Endothelial cell of umbilical vein (primary cell): ENCODE data around the gene KIR3DL3. TPM values are rescaled to one million over a fixed set of nuclear protein-coding genes. Genes with fewer than 3 reads are reported as not detected.
A peak's percentile ranks its signal among the peaks of the same experiment; 100 is the strongest.
"Not testable (repeated sequence)": the region's sequence is repeated elsewhere in the genome, so short reads cannot be mapped to it uniquely, and the experiment has no call there.

ENCODE experiments used
- BruUV-seq: library from RNA; stranded (reverse); fragments of 400-500 nt; replicated peaks from 2 replicates; lab custom pipeline; 2021; lab: Mats Ljungman, UMichigan
- CTCF ChIA-PET: fragments of 300-600, 350-600 bp; sonication (Branson Sonifier 250); formaldehyde crosslinking; loops from one replicate; lab custom pipeline; 2021; ENCODE audit warnings: antibody characterized with exemption, inconsistent platforms; lab: Charles Lee
- POLR2A ChIA-PET: fragments of 300-600, 350-600 bp; sonication (Branson Sonifier 250); formaldehyde crosslinking; loops from one replicate; lab custom pipeline; 2021; ENCODE audit warnings: antibody characterized with exemption, inconsistent platforms; lab: Charles Lee
- DNase-seq: peaks from one replicate; pipeline ENCODE4 v3.0.0-alpha.2; 2011; ENCODE audit warnings: low read depth, low spot score
- FAIRE-seq: peaks from 2 replicates; lab custom pipeline; 2011; peaks lifted over from hg19 to GRCh38; lab: Jason Lieb, UNC
- H2AFZ ChIP-seq: 2 replicates; pipeline ENCODE4 v1.6.0; 2012; ENCODE audit warnings: low read depth, low read length, control low read depth, inconsistent platforms
- H3K27ac ChIP-seq: 2 replicates; pipeline ENCODE4 v1.5.1; 2011; ENCODE audit warnings: low read depth, mild to moderate bottlenecking, control low read depth, low read length, moderate library complexity; ENCODE audit not compliant: insufficient read depth
- H3K27me3 ChIP-seq, 2 experiments: 2 replicates each; pipeline versions ENCODE4 v1.6.0 to v1.6.1; 2011; ENCODE audit warnings: low read length in 2 of 2, mixed read lengths in 1 of 2; ENCODE audit not compliant: control insufficient read depth in 2 of 2, insufficient read depth in 2 of 2
- H3K36me3 ChIP-seq, 2 experiments: 2 replicates in 1 of 2; 3 replicates in 1 of 2; pipeline ENCODE4 v1.5.1; 2011; ENCODE audit warnings: low read length in 2 of 2, mild to moderate bottlenecking in 1 of 2, moderate library complexity in 1 of 2; ENCODE audit not compliant: control insufficient read depth in 2 of 2, insufficient read depth in 2 of 2; ENCODE audit errors: extremely low read depth in 1 of 2
- H3K4me1 ChIP-seq: 3 replicates; pipeline ENCODE4 v1.5.1; 2011; ENCODE audit warnings: mild to moderate bottlenecking, low read length; ENCODE audit not compliant: control insufficient read depth, insufficient read depth; ENCODE audit errors: extremely low read depth
- H3K4me2 ChIP-seq: 2 replicates; pipeline ENCODE4 v1.6.1; 2011; ENCODE audit warnings: low read length, control low read depth, mixed read lengths; ENCODE audit not compliant: insufficient read depth
- H3K4me3 ChIP-seq, 3 experiments: fragments of 200-600 bp in 1 of 3; sonication (generic), shearing (Covaris generic) in 1 of 3; replicated peaks in 1 of 3; 2 replicates each; pipeline ENCODE4 v1.5.1; 2011 to 2016; ENCODE audit warnings: control low read depth in 3 of 3, low read length in 3 of 3, mild to moderate bottlenecking in 2 of 3, inconsistent platforms in 1 of 3, low read depth in 1 of 3, moderate library complexity in 1 of 3; ENCODE audit not compliant: insufficient read depth in 1 of 3
- H3K79me2 ChIP-seq: 2 replicates; pipeline ENCODE4 v1.6.0; 2012; ENCODE audit warnings: low read length, inconsistent platforms; ENCODE audit not compliant: control insufficient read depth, insufficient read depth
- H3K9ac ChIP-seq: replicated peaks from 2 replicates; pipeline ENCODE3; 2011; ENCODE audit warnings: low read length, control low read depth; ENCODE audit not compliant: insufficient read depth; ENCODE audit errors: extremely low read depth
- H3K9me1 ChIP-seq: replicated peaks from 3 replicates; pipeline ENCODE4 v1.6.0; 2011; ENCODE audit warnings: mild to moderate bottlenecking, low read length; ENCODE audit not compliant: control insufficient read depth, insufficient read depth; ENCODE audit errors: extremely low read depth
- H3K9me3 ChIP-seq: replicated peaks from 2 replicates; pipeline ENCODE4 v1.5.1; 2012; ENCODE audit warnings: low read length, inconsistent platforms; ENCODE audit not compliant: control insufficient read depth, insufficient read depth
- H4K20me1 ChIP-seq: replicated peaks from 2 replicates; pipeline ENCODE3; 2011; ENCODE audit warnings: mild to moderate bottlenecking, low read length; ENCODE audit not compliant: control insufficient read depth, insufficient read depth; ENCODE audit errors: extremely low read depth
- CTCF ChIP-seq, 2 donors: IDR thresholded peaks; 1 replicate in 1 of 2; 2 replicates in 1 of 2; pipeline ENCODE4 v1.5.1; 2011; ENCODE audit warnings: low read length in 2 of 2, mild to moderate bottlenecking in 2 of 2, moderate library complexity in 2 of 2, control low read depth in 1 of 2, inconsistent platforms in 1 of 2, low read depth in 1 of 2; ENCODE audit not compliant: insufficient read depth in 1 of 2; ENCODE audit errors: extremely low read depth in 1 of 2
- EZH2 ChIP-seq: IDR thresholded peaks from 2 replicates; pipeline ENCODE4 v1.6.1; 2012; ENCODE audit warnings: borderline replicate concordance, low read depth, mild to moderate bottlenecking, moderate library complexity, low read length, inconsistent platforms; ENCODE audit not compliant: severe bottlenecking
- FOS ChIP-seq: IDR thresholded peaks from 2 replicates; pipeline ENCODE4 v1.6.1; 2011; ENCODE audit warnings: mild to moderate bottlenecking, low read length, moderate library complexity, borderline replicate concordance; ENCODE audit not compliant: insufficient read depth
- GATA2 ChIP-seq: IDR thresholded peaks from 2 replicates; pipeline ENCODE4 v1.7.0; 2011; ENCODE audit warnings: low read depth, mild to moderate bottlenecking, moderate library complexity, mixed read lengths, low read length; ENCODE audit not compliant: insufficient read length, insufficient read depth
- JUN ChIP-seq: IDR thresholded peaks from 2 replicates; pipeline ENCODE4 v1.6.1; 2011; ENCODE audit warnings: borderline replicate concordance, low read depth; ENCODE audit not compliant: insufficient read length, insufficient read depth
- MAX ChIP-seq: IDR thresholded peaks from 2 replicates; pipeline ENCODE4 v1.6.1; 2011; ENCODE audit not compliant: insufficient read depth, insufficient read length
- MYC ChIP-seq: IDR thresholded peaks from one replicate; pipeline ENCODE4 v1.6.1; 2011; ENCODE audit warnings: mild to moderate bottlenecking, low read depth, low read length
- POLR2A ChIP-seq: IDR thresholded peaks from 2 replicates; pipeline ENCODE4 v1.6.1; 2012; ENCODE audit warnings: low read depth, mild to moderate bottlenecking, control low read depth, low read length
- POLR2AphosphoS5 ChIP-seq: IDR thresholded peaks from 2 replicates; pipeline ENCODE4 v1.6.1; 2012; ENCODE audit warnings: low read depth, mild to moderate bottlenecking, control low read depth, low read length, moderate library complexity; ENCODE audit not compliant: insufficient read depth
- dilution Hi-C: fragments of 300-500 bp; cut with MboI; formaldehyde crosslinking; loops from one replicate; pipeline ENCODE4 v1.15.0; 2019; ENCODE audit warnings: low sequenced_read_pairs; ENCODE audit not compliant: extremely low pct_ligation_motif_present
- intact Hi-C: fragments of 100-400 bp; cut with micrococcal nuclease; formaldehyde crosslinking; loops from one replicate; pipeline ENCODE4 v1.10.0; 2022
- polyA plus RNA-seq, 4 experiments: library from polyadenylated mRNA; depleted of rRNA in 3 of 4; stranded (reverse) in 3 of 4; unstranded in 1 of 4; fragments of >200 nt; gene quantifications; 2 replicates each; pipeline versions ENCODE4 v1.2.1 to v1.2.3, GENCODE V29; 2011 to 2012; ENCODE audit warnings: missing spikeins in 1 of 4
- total RNA-seq: library from RNA; stranded (reverse); gene quantifications from 2 replicates; pipeline ENCODE4 v1.2.3, GENCODE V29; 2021

KIR3DL3 gene
- total and polyA plus RNA-seq, 2 donors (not counting 3 experiments of a cell fraction or from before 2014, with no cell fraction given) = not detected

GRCh38 chr19:54676210-54676834 lies 47.9 kb upstream of the KIR3DL3 start:
- H3K9me1 ChIP-seq, POLR2A ChIA-PET, H2AFZ ChIP-seq, H3K4me2 ChIP-seq, dilution Hi-C loops, H3K27me3 ChIP-seq, H3K4me1 ChIP-seq, H3K36me3 ChIP-seq, H3K9ac ChIP-seq, BruUV-seq, H3K79me2 ChIP-seq, H3K4me3 ChIP-seq, H3K9me3 ChIP-seq, H4K20me1 ChIP-seq, H3K27ac ChIP-seq: not testable (repeated sequence)
- intact Hi-C loops = loop anchor here (1.0 to 10.0 kb wide), 2 partner anchors 195 to 458 kb away; no protein-coding TSS in a partner anchor
- FAIRE-seq (peak; percentile 63), DNase-seq (peak; percentile 47)
- CTCF ChIA-PET = interaction anchor here (1.3 to 2.5 kb wide), 3 partner anchors 7 to 456 kb away, joined by 4 to 12 read pairs (median 10); no protein-coding TSS in a partner anchor
- TF ChIP-seq CTCF (IDR thresholded peaks at IDR 0.05; ENCODE audit: extremely low read depth in 1 of 2, insufficient read depth in 1 of 2, low read depth in 1 of 2, low read length in 2 of 2) = peak; percentile 30 to 61

DNA sequence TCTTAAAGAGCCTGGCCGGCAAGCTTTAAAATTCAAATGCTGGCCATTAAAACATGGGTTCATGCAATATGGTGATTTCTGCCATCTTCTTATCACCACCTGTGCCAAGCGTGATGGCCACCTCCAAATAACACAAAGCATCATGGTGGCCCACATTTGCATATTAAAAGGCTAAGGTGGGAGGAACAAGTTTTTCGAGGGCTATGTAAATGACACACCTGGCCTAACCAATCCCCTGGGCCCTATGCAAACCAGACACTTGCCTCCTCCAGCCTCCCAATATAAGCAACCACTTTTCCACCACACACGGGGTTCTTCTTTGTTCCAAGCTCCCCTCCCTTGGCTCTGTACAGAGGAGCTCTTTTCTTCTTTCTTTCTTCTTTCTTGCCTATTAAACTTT lies 47.0 kb upstream of the KIR3DL3 start:
- CTCF ChIA-PET = interaction anchor here (0.6 to 1.9 kb wide), 3 partner anchors 8 to 202 kb away, joined by 3 to 10 read pairs (median 4); no protein-coding TSS in a partner anchor
- Histone ChIP-seq H3K9ac (no peak overlapping the region), H2AFZ (no peak overlapping the region), H3K9me1 (no peaks in the 10 kb centered on the region), H3K4me1 (no peaks in the 10 kb centered on the region), H4K20me1 (no peaks in the 10 kb centered on the region), H3K36me3 (no peaks in the 10 kb centered on the region), H3K4me3 (no peak overlapping the region), H3K79me2 (no peaks in the 10 kb centered on the region), H3K4me2 (no peak overlapping the region), H3K27me3 (no peaks in the 10 kb centered on the region), H3K27ac (no peak overlapping the region), H3K9me3 (no peaks in the 10 kb centered on the region)
- no peak for FAIRE-seq
- DNase-seq = no peak
- BruUV-seq = no TSS peak
- dilution Hi-C loops (no loop called here), intact Hi-C loops (loop anchor here (10.0 kb wide), 1 partner anchor 458 kb away; no protein-coding TSS in a partner anchor)
- POLR2A ChIA-PET = no interaction called here
- TF ChIP-seq POLR2A (no peak), POLR2AphosphoS5 (no peak), GATA2 (no peak), MYC (no peak), MAX (no peak), EZH2 (no peak), JUN (no peak), CTCF (IDR thresholded peaks at IDR 0.05; ENCODE audit: extremely low read depth in 1 of 2, insufficient read depth in 1 of 2, low read depth in 1 of 2, low read length in 2 of 2) (no peak), FOS (no peak)
